Skeletal muscle cell (primary cell): Measurements from ENCODE around the gene C5orf24.
"Not testable (repeated sequence)": the region's sequence is repeated elsewhere in the genome, so short reads cannot be mapped to it uniquely, and the experiment has no call there.

Experiments used
- DNase-seq: peaks from one replicate; pipeline ENCODE4 v3.0.0-alpha.2; 2010; ENCODE audit warnings: low read depth
- H3K4me3 ChIP-seq: 2 replicates; pipeline ENCODE4 v1.5.1; 2011; ENCODE audit warnings: low read depth, mild to moderate bottlenecking, control low read depth, low read length, moderate library complexity

C5orf24 gene

DNA sequence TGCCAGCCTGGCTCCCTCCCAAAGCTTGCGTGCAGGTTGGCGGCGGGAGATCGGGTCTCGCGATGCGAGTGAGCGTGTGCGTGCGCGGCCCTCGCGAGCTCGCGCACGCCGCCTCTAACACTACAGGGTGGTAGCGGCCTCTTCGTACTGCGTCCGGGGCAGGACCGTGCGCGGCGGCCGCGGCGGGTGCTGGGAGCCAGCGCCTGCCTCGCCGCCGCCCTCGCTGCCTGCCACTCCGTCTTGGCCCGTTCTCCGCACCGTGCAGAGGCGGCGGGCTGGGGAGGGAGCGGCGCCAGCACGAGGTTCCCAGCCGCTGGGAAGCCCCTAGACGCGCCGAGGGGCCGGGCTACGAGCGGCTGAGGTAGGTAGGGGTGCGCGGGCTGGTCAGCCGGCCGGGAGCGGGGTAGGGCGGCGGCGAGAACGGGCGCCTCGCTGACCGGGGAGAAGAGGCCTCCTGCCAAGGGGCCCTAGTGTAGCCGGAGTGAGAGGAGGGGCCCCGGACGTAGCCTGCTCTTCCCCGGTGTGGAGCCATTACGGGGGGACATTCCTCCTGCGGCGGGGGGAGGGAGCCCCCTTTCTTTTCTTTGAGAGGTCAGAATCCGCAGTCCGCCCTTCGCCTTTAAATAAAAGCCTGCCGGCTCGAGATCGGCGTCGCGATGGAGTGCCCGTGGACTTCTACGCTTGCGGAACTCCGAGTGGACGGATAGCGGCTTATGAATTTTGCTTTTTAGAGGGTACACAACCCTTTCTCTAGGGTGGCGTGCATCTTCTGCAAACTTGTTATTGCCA lies at the start of gene C5orf24:
C5orf24 (plus strand) TSS at position 117 of the 789 bp plus-strand sequence. CDS start 8,933 bp downstream, outside the sequence.
- H3K4me3 ChIP-seq, result peak within 1 kb of the TSS; percentile 89
- peak; percentile 90 for DNase-seq

DNA sequence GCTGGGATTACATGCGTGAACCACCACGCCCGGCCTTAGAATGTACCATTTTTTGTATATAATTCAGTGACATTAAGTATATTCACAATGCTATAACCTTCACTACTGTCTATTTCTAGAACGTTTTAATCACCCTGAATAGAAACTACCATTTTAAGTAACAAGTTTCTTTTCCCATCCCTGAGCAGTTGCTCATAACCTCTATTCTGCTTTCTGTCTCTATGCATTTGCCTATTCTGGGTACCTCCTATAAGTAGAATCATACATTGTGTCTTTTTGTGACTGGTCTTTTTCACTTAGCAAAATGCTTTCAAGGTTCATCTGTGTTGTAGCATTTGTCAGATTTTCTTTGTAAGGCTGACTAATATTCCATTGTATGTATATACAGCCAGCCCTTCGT lies 47.3 kb upstream of the C5orf24 start:
- H3K4me3 ChIP-seq, result no peak overlapping the region
- no peak for DNase-seq

DNA sequence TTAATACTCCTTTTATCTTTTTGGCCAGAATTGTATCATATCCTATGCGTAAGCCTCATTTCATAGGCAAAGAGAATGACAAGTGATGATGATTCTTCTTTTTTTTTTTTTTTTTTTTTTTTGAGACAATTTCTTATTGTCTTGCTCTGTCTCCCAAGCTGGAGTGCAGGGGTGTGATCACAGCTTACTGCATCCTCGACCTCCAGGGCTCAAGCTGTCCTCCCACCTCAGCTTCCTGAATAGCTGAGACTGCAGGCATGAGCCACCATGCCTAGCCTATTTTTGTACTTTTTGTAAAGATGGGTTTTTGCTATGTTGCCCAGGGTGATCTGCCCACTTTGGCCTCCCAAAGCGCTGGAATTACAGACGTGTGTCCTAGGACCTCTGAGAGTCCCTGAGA lies 41.9 kb upstream of the C5orf24 start:
- no peak overlapping the region for H3K4me3 ChIP-seq
- no peak for DNase-seq

DNA sequence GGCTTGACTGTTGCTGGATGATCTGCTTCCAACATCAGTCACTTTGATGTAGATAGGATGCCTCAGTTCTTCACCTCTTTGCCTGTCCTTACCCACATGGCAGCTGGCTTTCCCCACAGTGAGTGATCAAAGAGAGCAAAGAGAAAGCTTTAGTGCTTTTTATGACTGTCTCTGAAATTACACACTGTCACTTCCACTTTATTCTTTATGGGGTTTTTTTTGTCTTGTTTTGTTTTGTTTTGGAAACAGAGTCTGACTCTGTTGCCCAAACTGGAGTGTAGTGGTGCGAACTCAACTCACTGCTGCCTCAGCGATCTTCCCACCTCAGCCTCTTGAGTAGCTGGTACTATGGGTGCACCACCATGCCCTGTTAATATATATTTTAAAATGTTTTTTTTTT lies 32.4 kb upstream of the C5orf24 start:
- no peak overlapping the region for H3K4me3 ChIP-seq
- DNase-seq, result no peak

DNA sequence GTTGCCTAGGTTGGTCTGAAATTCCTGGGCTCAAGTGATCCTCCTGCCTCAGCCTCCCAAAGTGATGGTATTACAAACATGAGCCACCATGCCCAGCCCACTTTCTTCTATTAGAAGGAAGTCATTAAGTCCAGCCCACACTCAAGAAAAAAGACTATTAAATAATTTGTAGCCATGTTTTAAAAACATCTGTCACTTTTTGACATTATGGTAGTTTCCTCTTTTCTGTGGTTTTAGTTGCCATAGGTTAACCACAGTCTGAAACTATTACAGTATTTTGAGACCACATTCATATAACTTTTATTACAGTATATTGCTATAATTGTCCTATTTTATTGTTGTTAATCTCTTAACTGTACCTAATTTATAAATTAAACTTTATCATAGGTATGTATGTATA lies 31.9 kb upstream of the C5orf24 start:
- no peak for DNase-seq
- no peak overlapping the region for H3K4me3 ChIP-seq

DNA sequence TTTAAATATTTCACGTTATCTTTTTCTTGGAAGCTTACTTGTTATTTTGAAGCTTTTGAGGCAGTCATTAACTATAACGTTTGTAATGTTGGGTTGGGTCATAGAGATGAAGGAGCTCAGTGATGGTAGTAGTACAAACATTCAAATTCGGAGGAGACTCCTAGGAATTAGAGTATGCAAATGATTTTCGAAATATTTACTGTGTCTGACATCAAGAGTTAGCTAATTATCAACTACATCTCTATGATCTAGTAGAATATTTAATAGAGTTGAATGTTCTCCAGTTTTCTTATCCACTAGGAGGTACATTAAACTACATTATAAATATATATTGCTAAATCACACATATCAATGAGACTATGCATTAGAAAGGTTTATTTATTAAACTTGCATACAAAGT lies 28.8 kb upstream of the C5orf24 start:
- DNase-seq, result no peak
- H3K4me3 ChIP-seq, result no peak overlapping the region

DNA sequence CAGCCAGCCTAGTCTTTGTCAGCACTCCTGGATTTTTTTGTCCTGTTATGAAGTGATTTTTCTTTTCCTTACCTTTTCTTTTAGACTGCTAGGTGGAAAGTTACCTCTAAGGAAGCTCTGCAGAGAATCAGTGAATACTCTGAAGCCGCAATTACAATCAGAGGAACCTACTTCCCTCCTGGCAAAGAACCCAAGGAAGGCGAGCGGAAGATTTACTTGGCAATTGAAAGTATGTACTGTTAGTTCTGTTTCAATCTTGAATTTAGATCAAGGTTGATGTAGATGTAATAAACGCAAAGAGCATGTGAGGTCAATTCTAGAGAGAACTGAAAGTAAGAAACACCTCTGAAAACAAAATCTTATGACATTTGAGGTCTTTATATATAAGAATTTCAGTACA lies 27.0 kb upstream of the C5orf24 start:
- DNase-seq, result no peak
- no peak overlapping the region for H3K4me3 ChIP-seq

DNA sequence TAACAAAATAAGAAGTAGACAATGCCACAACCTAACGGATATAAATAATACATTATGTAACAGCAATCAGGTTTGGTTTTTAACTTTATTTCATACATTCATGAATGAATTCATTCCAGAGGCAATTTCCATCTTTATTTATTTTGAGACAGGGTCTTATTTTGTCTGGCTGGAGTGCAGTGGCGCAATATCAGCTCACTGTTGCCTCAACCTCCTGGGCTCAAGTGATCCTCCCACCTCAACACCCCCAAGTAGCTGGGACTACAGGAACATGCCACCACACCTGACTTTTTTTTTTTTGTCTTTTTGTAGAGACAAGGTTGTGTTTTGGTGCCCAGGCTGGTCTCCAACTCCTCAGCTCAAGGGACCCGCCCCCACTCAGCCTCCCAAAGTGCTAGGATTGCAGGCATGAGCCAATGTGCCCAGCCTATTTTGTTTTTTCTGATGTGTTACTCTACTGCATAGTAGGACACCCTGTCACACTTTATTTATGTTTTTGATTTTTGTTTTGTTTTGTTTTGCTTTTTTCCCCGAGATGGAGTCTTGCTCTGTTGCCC lies 26.3 kb upstream of the C5orf24 start:
- H3K4me3 ChIP-seq, result no peak overlapping the region
- DNase-seq, result no peak

DNA sequence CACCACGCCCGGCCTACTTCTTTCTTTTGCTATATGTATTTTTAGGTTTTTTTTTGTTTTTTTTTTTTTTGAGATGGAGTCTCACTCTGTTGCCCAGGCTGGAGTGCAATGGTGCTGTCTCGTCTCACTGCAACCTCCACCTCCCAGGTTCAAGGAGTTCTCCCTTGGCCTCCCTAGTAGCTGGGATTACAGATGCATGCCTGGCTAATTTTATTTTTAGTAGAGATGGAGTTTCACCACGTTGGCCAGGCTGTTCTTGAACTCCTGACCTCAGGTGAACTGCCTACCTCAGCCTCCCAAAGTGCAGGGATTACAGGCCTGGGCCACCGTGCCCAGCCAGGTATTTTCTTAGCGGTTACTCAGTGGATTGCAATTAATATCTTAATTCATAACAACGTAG lies 23.9 kb upstream of the C5orf24 start:
- no peak overlapping the region for H3K4me3 ChIP-seq
- DNase-seq, result no peak

DNA sequence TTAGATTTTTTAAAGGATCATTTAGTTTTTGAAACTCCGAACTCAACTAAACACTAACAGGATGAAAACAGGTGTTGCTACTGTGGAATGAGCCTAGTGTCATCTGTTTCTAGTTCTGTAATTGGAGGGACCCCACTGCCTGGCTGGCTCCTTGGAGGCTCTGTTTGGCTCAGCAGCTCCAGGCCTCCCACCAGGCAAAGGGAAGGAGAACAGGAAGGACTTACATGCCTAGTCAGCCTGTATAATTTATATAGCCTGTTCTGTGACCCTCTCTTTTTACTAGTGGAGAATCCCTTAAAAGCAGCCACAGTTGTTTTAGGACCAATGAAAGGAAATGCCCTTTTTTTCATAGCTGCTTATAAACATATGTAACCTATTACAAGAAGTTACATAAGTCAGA lies 21.1 kb upstream of the C5orf24 start:
- no peak overlapping the region for H3K4me3 ChIP-seq
- no peak for DNase-seq

DNA sequence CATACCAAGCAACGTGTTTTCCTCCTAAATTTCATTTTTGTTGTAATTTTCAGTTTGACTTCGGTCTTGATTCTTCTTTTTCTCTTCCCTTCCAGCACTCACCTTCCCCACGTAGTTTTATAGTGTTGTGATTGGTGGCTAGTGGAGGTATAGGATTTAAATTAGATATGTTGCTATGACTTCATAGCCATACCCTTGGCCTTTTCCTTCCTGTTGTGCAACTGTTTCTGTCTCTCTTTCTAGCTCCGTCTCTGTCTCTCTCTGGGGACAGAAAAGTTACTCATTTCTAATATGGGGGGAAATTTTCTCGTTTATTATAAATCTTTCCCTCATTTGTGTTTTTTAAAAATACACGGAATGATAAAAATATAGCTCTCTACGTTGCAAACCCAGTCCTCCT lies 20.6 kb upstream of the C5orf24 start:
- no peak overlapping the region for H3K4me3 ChIP-seq
- no peak for DNase-seq

DNA sequence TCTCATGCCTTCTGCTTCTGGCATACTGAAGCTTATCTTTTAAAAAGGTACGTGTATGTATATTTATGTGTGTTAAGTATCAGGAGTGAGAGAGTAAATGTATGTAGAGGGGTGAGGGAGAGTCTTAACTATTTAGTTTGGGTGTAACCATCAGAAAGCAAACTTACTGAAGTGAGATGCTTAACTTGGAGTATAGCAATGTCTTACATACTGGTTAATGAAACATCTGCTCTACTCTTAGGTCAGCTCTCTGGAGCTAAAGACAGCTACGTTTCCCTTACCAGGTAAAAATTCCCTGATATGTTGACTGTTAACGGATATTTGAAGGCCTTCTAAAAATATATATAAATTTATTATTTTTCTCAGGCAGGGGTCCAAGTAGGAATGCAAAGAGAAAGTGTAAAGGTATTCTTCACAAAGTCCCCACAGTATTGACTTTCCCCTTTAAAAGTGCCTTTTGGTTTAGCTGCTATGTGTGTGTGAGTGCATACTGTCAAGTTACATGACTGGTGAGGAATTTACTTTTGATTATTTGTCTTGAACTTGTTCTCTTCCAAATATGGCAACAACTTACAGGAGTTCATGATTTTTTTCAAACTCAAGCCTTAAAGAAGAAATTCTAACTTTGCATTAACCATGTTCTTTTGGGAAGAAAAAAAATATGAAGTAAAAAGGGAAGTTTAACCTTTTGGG lies 12.3 kb upstream of the C5orf24 start:
- no peak overlapping the region for H3K4me3 ChIP-seq
- DNase-seq, result peak; percentile 25

DNA sequence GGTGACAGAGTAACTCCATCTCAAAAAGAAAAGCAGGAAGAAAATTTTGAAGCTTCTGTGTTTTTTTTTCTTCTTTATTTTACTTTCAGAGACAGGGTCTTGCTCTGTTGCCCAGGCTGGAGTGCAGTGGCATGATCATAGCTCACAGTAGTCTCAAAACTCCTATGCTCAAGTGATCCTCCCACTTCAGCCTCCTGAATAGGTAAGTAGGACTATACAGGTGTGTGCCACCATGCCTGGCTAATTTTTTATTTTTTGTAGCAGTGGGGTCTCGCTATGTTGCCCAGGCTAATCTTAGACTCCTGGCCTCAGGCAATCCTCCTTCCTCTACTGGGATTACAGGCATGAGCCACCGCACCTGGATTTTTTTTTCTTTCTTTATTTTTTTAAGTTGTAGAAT lies 10.1 kb upstream of the C5orf24 start:
- H3K4me3 ChIP-seq, result no peak overlapping the region
- no peak for DNase-seq

DNA sequence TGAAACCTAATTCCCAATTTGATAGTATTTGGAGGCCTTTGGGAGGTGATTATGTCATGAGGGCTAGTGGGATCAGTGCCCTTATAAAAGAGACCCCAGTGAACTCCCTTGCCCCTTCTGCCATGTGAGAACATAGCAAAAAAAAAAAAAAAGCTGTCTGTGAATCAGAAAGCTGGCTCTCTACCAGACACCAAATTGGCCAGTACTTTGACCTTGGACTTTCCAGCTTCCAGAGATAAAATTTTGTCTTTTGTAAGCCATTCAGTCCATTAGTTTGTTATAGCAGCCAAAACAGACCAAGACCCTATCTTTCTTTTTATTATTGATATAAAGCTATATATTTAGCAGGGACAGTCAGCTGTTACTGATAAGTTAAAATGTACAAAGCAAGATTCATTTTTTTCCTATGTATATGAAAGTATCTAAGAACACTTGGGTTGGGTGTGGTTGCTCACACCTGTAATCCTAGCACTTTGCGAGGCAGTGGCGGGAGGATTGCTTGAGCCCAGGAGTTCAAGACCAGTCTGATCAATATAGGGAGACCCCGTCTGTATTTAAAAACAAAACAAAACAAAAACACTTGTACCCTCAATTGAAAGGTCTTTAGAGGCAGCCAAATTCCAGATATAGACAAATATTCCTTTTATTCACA lies 8.1 kb upstream of the C5orf24 start:
- no peak for DNase-seq
- H3K4me3 ChIP-seq, result no peak overlapping the region

DNA sequence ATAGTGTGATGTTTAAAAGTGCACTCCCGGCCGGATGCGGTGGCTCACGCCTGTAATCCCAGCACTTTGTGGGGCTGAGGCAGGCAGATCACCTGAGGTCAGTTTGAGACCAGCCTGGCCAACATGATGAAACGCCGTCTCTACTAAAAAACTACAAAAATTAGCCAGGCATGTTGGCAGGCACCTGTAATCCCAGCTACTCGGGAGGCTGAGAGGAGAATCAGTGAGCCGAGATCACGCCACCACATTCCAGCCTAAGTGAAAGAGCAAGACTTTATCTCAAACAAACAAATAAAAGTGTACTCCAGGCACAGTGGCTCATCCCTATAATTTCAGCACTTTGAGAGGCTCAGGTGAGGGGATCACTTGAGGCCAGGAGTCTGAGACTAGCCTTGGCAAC lies 7.4 kb upstream of the C5orf24 start:
- DNase-seq, H3K4me3 ChIP-seq: not testable (repeated sequence)

DNA sequence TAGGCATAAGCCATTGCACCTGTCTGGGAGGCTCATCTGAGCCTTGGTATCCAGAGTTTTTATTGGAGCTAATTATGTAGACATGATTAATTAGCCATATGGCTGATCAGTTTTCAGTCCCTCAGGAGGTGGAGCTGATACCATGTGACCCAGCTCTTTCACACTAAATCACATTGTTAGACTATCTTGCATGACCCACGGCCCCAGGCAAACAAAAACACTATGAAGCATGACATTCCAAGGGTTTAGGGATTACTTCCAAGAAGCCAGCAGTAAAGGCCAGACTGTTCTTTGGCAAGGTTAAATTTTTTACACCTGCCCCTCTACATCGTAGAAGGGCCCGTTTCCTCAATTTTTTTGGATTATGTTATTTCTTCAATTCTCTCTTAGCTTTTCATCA lies 5.0 kb upstream of the C5orf24 start:
- no peak overlapping the region for H3K4me3 ChIP-seq
- no peak for DNase-seq

DNA sequence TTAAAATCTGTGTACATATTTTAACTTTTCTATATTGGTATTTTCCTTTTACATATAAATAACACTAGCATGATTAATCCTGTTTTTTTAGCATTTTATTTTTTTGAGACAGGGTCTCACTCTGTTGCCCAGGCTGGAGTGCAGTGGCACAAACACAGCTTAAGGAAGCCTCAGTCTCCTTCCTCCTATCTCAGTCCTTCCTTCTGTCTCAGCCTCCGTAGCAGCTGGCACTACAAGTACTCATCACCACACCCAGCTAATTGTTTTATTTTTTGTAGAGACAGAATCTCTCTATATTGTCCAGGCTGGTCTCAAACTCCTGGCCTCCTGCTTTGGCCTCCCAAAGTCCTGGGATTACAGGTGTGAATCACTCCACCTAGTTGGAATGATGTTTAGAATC lies 1.5 kb upstream of the C5orf24 start:
- no peak for DNase-seq
- no peak overlapping the region for H3K4me3 ChIP-seq

DNA sequence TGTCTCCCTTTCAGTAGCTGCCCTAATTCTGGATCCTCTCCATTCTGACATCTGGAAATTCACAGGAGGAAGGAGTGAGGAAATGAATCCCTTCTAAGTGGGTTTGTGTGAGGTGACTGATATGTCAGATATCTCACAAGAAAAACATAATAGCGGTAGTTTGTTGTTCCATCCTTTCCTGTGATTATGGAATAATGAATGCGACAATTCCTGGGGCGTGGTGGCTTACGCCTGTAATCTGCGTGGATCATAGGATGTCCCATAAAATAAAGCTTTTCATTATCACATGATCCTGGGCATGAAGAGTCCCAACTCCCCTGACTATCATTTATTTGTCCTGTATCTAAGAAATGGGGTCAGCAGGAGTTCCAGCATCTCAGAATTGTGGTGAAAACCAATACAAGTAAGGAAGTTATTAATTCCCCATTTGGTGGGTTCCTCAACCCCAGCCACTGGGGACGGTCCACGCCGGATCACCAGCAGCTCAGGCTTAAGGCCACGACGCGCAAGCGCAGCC lies 375 bp upstream of the C5orf24 start:
- peak overlapping the region; percentile 89 for H3K4me3 ChIP-seq
- DNase-seq, result no peak

DNA sequence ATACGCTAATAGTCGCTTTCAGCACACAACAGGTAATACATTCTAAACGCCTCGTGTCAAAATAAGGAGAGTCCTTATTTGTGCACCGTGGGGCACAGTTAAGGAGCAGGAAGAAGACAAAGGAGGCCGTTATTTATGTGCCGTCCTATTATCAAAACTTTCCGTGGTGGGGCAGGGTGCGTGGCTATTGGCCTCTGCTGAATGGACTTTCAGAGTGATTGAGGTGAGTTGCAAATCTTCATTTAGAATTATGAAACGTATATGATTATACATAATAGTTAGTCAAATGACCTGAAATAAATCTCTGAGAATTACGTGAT lies 833 bp downstream of the C5orf24 start:
- no peak for DNase-seq
- peak overlapping the region; percentile 89 for H3K4me3 ChIP-seq

DNA sequence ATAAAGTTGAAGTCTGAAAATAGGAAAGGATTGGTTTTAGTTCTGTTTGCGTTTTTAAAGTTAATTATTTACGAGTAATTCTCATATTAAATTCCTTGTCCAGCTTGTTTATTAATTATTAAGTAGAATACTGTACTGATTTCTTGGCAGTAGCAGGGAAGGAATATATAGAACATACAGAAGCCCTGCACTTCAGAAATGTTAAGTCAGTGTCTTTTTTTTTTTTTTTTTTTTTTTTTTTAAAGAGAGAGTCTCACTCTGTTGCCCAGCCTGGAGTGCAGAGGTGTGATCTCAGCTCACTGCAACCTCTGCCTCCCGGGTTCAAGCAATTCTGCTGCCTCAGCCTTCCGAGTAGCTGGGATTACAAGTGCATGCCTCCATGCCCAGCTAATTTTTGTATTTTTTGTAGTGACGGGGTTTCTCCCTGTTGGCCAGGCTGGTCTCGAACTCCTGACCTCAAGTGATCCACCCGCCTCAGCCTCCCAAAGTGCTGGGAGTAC lies 3.7 kb downstream of the C5orf24 start:
- not testable (repeated sequence) for H3K4me3 ChIP-seq, DNase-seq
